Measurements from ENCODE around the gene SETBP1.

DNA sequence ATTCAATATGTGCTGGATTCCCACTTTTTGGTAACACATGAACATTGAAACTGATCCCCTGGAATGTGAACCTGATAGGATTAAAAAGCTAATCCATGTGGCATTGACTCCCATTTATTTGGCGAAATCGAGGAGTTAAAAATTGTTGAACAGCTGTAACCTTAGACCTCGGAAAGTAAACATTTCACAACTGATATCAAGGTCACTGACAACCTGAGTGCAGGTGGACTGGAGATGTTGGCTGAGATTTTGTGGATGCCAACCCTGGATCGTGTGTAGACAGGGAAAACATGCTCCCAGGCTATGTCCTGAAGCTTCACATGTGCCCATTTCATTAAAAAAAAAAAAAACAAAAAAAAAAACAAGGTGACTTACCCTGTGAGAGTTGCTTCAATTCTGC, 204.8 kb downstream of the SETBP1 start:
- TF ChIP-seq POLR2A (IDR thresholded peaks at IDR 0.05; ENCODE audit: extremely low read depth, insufficient read length) (no peak), MYC (IDR thresholded peaks at IDR 0.05; ENCODE audit: low read depth, low read length) (no peak), MAX (IDR thresholded peaks at IDR 0.05; ENCODE audit: low read depth, low read length) (no peak)
- TF ChIP-seq, protein P1, sequence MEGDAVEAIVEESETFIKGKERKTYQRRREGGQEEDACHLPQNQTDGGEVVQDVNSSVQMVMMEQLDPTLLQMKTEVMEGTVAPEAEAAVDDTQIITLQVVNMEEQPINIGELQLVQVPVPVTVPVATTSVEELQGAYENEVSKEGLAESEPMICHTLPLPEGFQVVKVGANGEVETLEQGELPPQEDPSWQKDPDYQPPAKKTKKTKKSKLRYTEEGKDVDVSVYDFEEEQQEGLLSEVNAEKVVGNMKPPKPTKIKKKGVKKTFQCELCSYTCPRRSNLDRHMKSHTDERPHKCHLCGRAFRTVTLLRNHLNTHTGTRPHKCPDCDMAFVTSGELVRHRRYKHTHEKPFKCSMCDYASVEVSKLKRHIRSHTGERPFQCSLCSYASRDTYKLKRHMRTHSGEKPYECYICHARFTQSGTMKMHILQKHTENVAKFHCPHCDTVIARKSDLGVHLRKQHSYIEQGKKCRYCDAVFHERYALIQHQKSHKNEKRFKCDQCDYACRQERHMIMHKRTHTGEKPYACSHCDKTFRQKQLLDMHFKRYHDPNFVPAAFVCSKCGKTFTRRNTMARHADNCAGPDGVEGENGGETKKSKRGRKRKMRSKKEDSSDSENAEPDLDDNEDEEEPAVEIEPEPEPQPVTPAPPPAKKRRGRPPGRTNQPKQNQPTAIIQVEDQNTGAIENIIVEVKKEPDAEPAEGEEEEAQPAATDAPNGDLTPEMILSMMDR (IDR thresholded peaks at IDR 0.05; ENCODE audit: low read depth, low read length) = no peak

Data from NB4 (cell line).